Osteocyte (in vitro differentiated cells): ENCODE data around the gene GNB3. TPM values are rescaled to one million over a fixed set of nuclear protein-coding genes. Genes with fewer than 3 reads are reported as not detected.

ENCODE experiments used
- DNase-seq: peaks from one replicate; pipeline ENCODE4 v3.0.0; 2021; ENCODE audit warnings: mixed read lengths; ENCODE audit not compliant: unreplicated experiment; ENCODE audit errors: extremely low spot score
- H3K27ac Mint-ChIP-seq: one replicate; pipeline ENCODE4 v1.8.0; 2021; ENCODE audit warnings: mild to moderate bottlenecking, mixed read lengths; ENCODE audit not compliant: unreplicated experiment
- H3K27me3 Mint-ChIP-seq: one replicate; pipeline ENCODE4 v1.8.0; 2021; ENCODE audit warnings: mixed read lengths; ENCODE audit not compliant: unreplicated experiment
- H3K36me3 Mint-ChIP-seq: one replicate; pipeline ENCODE4 v1.8.0; 2021; ENCODE audit warnings: mixed read lengths; ENCODE audit not compliant: unreplicated experiment
- H3K4me1 Mint-ChIP-seq: one replicate; pipeline ENCODE4 v1.8.0; 2021; ENCODE audit warnings: mixed read lengths; ENCODE audit not compliant: unreplicated experiment
- H3K4me3 Mint-ChIP-seq: one replicate; pipeline ENCODE4 v1.8.0; 2021; ENCODE audit warnings: mild to moderate bottlenecking, moderate library complexity, mixed read lengths; ENCODE audit not compliant: unreplicated experiment
- H3K9me3 Mint-ChIP-seq: one replicate; pipeline ENCODE4 v1.8.0; 2021; ENCODE audit warnings: mixed read lengths; ENCODE audit not compliant: unreplicated experiment
- total RNA-seq: library from RNA; stranded (reverse); gene quantifications from 2 replicates; pipeline ENCODE4 v1.2.1, GENCODE V29; 2021
- TF ChIP-seq, protein P1 (sequence below): fragments of 200-600 bp; sonication (generic); IDR thresholded peaks from 2 replicates; pipeline ENCODE4 v1.5.0; 2021; ENCODE audit warnings: antibody characterized with exemption, mild to moderate bottlenecking, moderate library complexity

The GNB3 gene
- total RNA-seq, 1 donor from 2014 or later: 10.6 TPM

DNA sequence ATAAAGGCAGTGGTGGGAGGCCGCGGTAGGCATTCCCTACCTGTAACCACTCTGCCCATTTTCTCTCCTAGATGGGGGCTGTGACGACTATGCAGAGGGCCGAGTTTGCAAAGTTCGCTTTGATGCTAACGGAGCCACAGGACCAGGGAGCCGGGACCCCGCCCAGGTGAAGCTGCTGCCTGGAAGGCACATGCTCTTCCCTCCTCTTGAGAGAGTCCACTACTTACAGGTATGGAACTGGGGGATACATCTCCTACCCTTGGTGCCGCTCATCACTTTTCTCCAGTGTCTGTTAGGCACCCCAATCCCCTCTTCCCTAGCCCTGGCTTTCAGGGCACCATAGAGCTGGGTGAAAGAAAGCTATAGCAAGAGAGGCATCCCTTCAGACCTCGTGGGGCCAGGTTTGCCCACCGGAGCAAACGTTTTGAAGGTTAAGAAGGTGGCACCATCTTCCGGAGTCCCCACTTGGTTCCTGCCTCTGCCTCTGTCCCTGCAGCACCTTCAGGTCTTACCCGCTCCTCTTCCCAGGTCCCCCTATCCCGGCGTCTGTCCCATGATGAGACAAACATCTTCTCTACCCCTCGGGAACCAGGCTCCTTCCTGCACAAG lies 14.5 kb upstream of the GNB3 start:
- H3K27me3 Mint-ChIP-seq: no peaks in the 10 kb centered on the region
- H3K36me3 Mint-ChIP-seq: peaks cover 2% of the 10 kb centered on the region
- H3K4me3 Mint-ChIP-seq: no peak overlapping the region
- no peak for DNase-seq
- TF ChIP-seq, protein P1, sequence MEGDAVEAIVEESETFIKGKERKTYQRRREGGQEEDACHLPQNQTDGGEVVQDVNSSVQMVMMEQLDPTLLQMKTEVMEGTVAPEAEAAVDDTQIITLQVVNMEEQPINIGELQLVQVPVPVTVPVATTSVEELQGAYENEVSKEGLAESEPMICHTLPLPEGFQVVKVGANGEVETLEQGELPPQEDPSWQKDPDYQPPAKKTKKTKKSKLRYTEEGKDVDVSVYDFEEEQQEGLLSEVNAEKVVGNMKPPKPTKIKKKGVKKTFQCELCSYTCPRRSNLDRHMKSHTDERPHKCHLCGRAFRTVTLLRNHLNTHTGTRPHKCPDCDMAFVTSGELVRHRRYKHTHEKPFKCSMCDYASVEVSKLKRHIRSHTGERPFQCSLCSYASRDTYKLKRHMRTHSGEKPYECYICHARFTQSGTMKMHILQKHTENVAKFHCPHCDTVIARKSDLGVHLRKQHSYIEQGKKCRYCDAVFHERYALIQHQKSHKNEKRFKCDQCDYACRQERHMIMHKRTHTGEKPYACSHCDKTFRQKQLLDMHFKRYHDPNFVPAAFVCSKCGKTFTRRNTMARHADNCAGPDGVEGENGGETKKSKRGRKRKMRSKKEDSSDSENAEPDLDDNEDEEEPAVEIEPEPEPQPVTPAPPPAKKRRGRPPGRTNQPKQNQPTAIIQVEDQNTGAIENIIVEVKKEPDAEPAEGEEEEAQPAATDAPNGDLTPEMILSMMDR: no peak
- no peak overlapping the region for H3K27ac Mint-ChIP-seq
- peaks cover 48% of the 10 kb centered on the region for H3K4me1 Mint-ChIP-seq
- H3K9me3 Mint-ChIP-seq: no peaks in the 10 kb centered on the region

- H3K27ac Mint-ChIP-seq: peak overlapping the region; percentile 77
- H3K27me3 Mint-ChIP-seq: no peaks in the 10 kb centered on the region
- TF ChIP-seq, protein P1: no peak
- peak overlapping the region; percentile 64 for H3K4me3 Mint-ChIP-seq
- no peak for DNase-seq
- H3K36me3 Mint-ChIP-seq: peaks cover 7% of the 10 kb centered on the region
- no peaks in the 10 kb centered on the region for H3K9me3 Mint-ChIP-seq
- H3K4me1 Mint-ChIP-seq: peaks cover 45% of the 10 kb centered on the region
Observed at GRCh38 chr12:6826734-6827436, 13.8 kb upstream of the GNB3 start.

- Mint-ChIP-seq H3K27ac (peak overlapping the region; percentile 77), H3K36me3 (peaks cover 12% of the 10 kb centered on the region), H3K9me3 (no peaks in the 10 kb centered on the region), H3K4me1 (peaks cover 39% of the 10 kb centered on the region), H3K4me3 (peak overlapping the region; percentile 64), H3K27me3 (no peaks in the 10 kb centered on the region)
- TF ChIP-seq, protein P1: no peak
- no peak for DNase-seq
Observed at GRCh38 chr12:6827437-6827911, 13.3 kb upstream of the GNB3 start.

GRCh38 chr12:6827982-6828780 lies 12.5 kb upstream of the GNB3 start, which contains the start of gene P3H3:
Gene P3H3 (plus strand): TSS chr12:6828407. CDS start chr12:6828441, 34 bp downstream.
- DNase-seq: peak; percentile 83
- Mint-ChIP-seq H3K27me3 (no peaks in the 10 kb centered on the region), H3K4me3 (peak within 1 kb of the TSS; percentile 98), H3K27ac (peak within 1 kb of the TSS; percentile 98), H3K36me3 (peaks cover 13% of the 10 kb centered on the region), H3K4me1 (peaks cover 33% of the 10 kb centered on the region), H3K9me3 (no peaks in the 10 kb centered on the region)
- TF ChIP-seq, protein P1: no peak
